ENCODE measurements around the gene TBX5.

The TBX5 gene

DNA sequence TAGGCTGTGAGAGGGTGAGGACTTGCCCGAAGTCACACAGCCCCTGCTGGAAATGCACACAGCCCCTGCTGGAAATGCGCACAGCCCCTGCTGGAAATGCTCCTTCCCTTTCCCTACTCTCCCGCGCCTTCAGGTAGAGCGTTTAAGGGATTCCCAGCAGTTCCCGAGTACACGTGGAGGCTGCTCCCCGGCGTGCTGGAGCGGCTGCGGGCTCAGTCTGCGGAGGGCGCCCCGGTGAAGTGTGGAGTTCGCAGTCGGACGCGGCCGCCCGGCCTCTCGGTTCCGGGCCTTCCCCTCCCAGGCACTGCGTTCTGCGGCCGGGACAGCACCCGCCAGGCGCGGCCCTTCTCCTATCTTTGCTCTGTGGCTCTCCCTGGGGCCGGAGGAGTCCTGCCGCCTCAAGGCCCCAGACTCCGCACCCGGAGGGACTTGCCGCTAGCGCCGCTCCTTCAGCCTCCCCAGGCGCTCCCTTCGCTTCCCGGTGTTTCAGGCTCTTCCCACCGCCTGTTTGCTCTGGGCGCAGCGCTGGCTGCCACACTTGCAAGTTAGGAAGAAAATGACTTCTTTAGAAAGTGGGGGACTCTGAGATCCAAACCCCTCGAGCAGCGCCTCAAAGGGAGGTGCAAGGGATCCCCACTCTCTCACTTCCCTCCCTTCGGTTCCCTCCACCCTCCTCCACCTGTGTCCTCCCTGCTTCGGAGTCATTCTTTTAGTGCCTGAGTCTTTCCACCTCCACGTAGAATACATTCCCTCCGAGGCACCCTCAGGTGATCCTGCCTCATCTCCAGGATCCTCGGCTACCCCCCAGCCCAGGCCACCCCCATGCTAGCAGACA is 8.3 kb upstream of the TBX5 start:
- H3K4me2 ChIP-seq (ENCODE audit: low read length): no peak overlapping the region
- no peak overlapping the region for H3K27ac ChIP-seq (ENCODE audit: low read depth, low read length)
- no peaks in the 10 kb centered on the region for H3K79me2 ChIP-seq (ENCODE audit: control insufficient read depth, low read length)
- H3F3A ChIP-seq (ENCODE audit: control insufficient read depth, insufficient read depth): no peaks in the 10 kb centered on the region
- H3K9me3 ChIP-seq (ENCODE audit: control insufficient read depth, insufficient read depth, low read length): no peaks in the 10 kb centered on the region
- H3K4me1 ChIP-seq (ENCODE audit: control insufficient read depth, low read length): no peaks in the 10 kb centered on the region
- H4K20me1 ChIP-seq (ENCODE audit: control insufficient read depth, insufficient read depth, low read depth, low read length): no peaks in the 10 kb centered on the region
- no peaks in the 10 kb centered on the region for H3K36me3 ChIP-seq (ENCODE audit: control insufficient read depth, low read length)
- no peaks in the 10 kb centered on the region for H3K9me2 ChIP-seq (replicated peaks; ENCODE audit: control insufficient read depth, low read length)
- H3K4me3 ChIP-seq (ENCODE audit: low read length): no peak overlapping the region
- TF ChIP-seq, protein P1, sequence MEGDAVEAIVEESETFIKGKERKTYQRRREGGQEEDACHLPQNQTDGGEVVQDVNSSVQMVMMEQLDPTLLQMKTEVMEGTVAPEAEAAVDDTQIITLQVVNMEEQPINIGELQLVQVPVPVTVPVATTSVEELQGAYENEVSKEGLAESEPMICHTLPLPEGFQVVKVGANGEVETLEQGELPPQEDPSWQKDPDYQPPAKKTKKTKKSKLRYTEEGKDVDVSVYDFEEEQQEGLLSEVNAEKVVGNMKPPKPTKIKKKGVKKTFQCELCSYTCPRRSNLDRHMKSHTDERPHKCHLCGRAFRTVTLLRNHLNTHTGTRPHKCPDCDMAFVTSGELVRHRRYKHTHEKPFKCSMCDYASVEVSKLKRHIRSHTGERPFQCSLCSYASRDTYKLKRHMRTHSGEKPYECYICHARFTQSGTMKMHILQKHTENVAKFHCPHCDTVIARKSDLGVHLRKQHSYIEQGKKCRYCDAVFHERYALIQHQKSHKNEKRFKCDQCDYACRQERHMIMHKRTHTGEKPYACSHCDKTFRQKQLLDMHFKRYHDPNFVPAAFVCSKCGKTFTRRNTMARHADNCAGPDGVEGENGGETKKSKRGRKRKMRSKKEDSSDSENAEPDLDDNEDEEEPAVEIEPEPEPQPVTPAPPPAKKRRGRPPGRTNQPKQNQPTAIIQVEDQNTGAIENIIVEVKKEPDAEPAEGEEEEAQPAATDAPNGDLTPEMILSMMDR (IDR thresholded peaks at IDR 0.05; ENCODE audit: low read depth, low read length, poor library complexity, severe bottlenecking): no peak
- TF ChIP-seq EZH2phosphoT487 (IDR thresholded peaks at IDR 0.05; ENCODE audit: borderline replicate concordance, low read length): no peak
- peaks cover 31% of the 10 kb centered on the region for H3K27me3 ChIP-seq (ENCODE audit: control insufficient read depth, low read length)

GRCh38 chr12:114412825-114413749 is 7.1 kb upstream of the TBX5 start:
- Histone ChIP-seq H3K27ac (ENCODE audit: low read depth, low read length) (no peak overlapping the region), H3F3A (ENCODE audit: control insufficient read depth, insufficient read depth) (no peaks in the 10 kb centered on the region), H3K4me3 (ENCODE audit: low read length) (no peak overlapping the region), H3K27me3 (ENCODE audit: control insufficient read depth, low read length) (peaks cover 31% of the 10 kb centered on the region), H3K9me2 (replicated peaks; ENCODE audit: control insufficient read depth, low read length) (no peaks in the 10 kb centered on the region), H3K4me2 (ENCODE audit: low read length) (no peak overlapping the region), H3K9me3 (ENCODE audit: control insufficient read depth, insufficient read depth, low read length) (no peaks in the 10 kb centered on the region), H3K4me1 (ENCODE audit: control insufficient read depth, low read length) (no peaks in the 10 kb centered on the region), H3K36me3 (ENCODE audit: control insufficient read depth, low read length) (no peaks in the 10 kb centered on the region), H4K20me1 (ENCODE audit: control insufficient read depth, insufficient read depth, low read depth, low read length) (no peaks in the 10 kb centered on the region), H3K79me2 (ENCODE audit: control insufficient read depth, low read length) (no peaks in the 10 kb centered on the region)
- TF ChIP-seq EZH2phosphoT487 (IDR thresholded peaks at IDR 0.05; ENCODE audit: borderline replicate concordance, low read length): no peak
- TF ChIP-seq, protein P1 (IDR thresholded peaks at IDR 0.05; ENCODE audit: low read depth, low read length, poor library complexity, severe bottlenecking): no peak

DNA sequence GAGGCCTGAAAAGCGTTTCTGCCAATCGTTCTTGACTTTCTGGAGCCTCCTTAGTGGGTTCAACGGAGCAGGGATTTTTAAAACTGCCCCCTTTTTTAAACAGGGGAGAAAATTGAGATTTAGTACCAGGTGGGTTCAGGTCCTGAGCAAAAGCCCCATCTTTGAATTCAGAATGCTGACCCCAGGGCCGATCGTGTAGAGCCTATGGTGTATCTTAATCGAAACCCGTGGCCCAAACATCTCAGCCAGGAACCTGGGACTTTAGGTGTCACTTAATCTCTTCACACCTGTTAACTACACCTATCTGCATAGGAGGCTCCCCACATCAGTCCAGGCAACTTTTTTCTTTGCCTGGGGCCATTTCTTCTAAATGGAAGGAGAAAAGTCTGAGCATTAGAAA is 6.4 kb upstream of the TBX5 start:
- no peaks in the 10 kb centered on the region for H3K36me3 ChIP-seq (ENCODE audit: control insufficient read depth, low read length)
- no peaks in the 10 kb centered on the region for H3K4me1 ChIP-seq (ENCODE audit: control insufficient read depth, low read length)
- no peak for TF ChIP-seq EZH2phosphoT487 (IDR thresholded peaks at IDR 0.05; ENCODE audit: borderline replicate concordance, low read length)
- TF ChIP-seq, protein P1 (IDR thresholded peaks at IDR 0.05; ENCODE audit: low read depth, low read length, poor library complexity, severe bottlenecking): no peak
- no peaks in the 10 kb centered on the region for H3F3A ChIP-seq (ENCODE audit: control insufficient read depth, insufficient read depth)
- no peaks in the 10 kb centered on the region for H3K9me3 ChIP-seq (ENCODE audit: control insufficient read depth, insufficient read depth, low read length)
- no peak overlapping the region for H3K4me3 ChIP-seq (ENCODE audit: low read length)
- H3K27ac ChIP-seq (ENCODE audit: low read depth, low read length): no peak overlapping the region
- no peaks in the 10 kb centered on the region for H3K79me2 ChIP-seq (ENCODE audit: control insufficient read depth, low read length)
- no peaks in the 10 kb centered on the region for H4K20me1 ChIP-seq (ENCODE audit: control insufficient read depth, insufficient read depth, low read depth, low read length)
- H3K9me2 ChIP-seq (replicated peaks; ENCODE audit: control insufficient read depth, low read length): no peaks in the 10 kb centered on the region
- no peak overlapping the region for H3K4me2 ChIP-seq (ENCODE audit: low read length)
- H3K27me3 ChIP-seq (ENCODE audit: control insufficient read depth, low read length): peaks cover 31% of the 10 kb centered on the region

All from DOHH2 (cell line).